GM18861 (cell line): Measurements from ENCODE around the gene TOR3A.
"Not testable (repeated sequence)": the region's sequence is repeated elsewhere in the genome, so short reads cannot be mapped to it uniquely, and the experiment has no call there.

ENCODE experiments used
- ATAC-seq: cut with Tn5 transposase; IDR thresholded peaks from one replicate; pipeline ENCODE4 v1.9.1; 2021; ENCODE audit not compliant: unreplicated experiment

TOR3A gene, protein sequence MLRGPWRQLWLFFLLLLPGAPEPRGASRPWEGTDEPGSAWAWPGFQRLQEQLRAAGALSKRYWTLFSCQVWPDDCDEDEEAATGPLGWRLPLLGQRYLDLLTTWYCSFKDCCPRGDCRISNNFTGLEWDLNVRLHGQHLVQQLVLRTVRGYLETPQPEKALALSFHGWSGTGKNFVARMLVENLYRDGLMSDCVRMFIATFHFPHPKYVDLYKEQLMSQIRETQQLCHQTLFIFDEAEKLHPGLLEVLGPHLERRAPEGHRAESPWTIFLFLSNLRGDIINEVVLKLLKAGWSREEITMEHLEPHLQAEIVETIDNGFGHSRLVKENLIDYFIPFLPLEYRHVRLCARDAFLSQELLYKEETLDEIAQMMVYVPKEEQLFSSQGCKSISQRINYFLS

DNA sequence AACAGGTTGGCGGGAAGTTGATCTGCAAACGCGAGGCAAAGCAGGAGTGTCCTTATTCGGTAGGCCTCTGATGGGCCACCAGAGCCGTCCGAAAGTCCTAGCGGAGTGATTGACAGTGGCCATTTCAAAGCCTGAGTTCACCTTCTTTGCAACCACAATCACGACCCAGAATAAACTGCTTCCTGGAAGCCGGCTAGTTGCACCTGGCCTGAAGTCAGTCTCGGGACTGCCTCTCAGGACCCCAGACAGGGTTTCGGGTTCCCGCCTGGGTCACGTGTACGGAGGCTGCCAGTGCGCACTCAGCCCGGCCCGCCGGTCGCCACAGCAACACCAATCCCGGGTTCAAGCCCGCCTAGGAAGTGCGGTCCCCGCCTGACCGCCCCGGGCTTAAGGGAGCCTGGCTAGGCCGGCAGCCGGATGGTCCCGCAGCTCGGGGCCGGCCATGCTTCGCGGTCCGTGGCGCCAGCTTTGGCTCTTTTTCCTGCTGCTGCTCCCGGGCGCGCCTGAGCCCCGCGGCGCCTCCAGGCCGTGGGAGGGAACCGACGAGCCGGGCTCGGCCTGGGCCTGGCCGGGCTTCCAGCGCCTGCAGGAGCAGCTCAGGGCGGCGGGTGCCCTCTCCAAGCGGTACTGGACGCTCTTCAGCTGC is at the start of gene TOR3A:
TOR3A (plus strand) TSS at position 384 of the 646 bp plus-strand sequence; CDS start at position 443, 59 bp downstream.
- ATAC-seq, result peak; percentile 86

DNA sequence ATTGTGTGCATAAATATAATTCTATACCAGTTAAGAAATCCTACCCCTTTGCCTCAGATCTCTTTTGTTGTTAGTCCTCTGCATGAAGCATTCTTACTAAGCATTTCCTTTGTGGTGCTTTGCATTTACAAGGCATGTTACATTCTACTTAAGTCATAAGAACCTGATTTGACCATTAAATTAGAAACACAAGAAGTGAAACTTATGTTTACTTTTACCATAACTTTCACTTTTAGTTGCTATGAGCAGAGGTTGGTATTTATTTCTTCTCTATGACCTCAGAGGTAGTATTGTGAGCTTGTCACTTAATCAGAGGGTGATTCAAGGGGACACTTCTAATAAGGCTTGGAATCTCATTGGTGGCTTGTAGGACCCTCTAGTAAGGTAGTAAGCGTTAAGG is 47.1 kb upstream of the TOR3A start:
- peak; percentile 81 for ATAC-seq

DNA sequence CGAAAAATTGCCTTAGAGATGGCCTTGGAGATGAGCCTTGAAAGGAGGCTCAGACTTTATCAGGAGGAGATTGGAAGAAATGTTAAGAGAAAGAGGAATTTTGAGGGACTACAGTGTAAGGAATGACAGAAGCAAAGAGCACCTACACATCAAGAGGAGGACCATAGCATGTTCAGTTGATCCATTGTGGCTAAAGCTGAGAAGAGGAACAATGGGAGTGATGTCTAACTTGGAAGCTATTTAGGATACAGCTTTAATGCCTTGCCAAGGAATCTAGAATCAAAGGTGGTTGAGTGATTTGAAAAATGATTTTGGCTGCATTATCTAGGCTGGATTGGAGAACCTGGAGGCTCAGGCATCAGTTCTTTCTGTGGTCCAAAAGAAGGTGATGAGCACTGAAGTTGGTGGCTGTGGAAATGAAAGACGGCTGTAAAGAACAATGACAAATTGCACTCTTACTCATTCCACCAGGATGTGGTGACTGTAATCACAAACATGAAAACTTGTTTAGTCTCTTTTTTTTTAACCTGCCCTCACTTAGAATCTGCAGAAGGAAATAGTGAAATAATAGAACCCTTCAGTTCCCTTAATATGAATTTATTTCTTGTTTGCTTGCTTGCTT is 44.9 kb upstream of the TOR3A start:
- peak; percentile 36 for ATAC-seq

DNA sequence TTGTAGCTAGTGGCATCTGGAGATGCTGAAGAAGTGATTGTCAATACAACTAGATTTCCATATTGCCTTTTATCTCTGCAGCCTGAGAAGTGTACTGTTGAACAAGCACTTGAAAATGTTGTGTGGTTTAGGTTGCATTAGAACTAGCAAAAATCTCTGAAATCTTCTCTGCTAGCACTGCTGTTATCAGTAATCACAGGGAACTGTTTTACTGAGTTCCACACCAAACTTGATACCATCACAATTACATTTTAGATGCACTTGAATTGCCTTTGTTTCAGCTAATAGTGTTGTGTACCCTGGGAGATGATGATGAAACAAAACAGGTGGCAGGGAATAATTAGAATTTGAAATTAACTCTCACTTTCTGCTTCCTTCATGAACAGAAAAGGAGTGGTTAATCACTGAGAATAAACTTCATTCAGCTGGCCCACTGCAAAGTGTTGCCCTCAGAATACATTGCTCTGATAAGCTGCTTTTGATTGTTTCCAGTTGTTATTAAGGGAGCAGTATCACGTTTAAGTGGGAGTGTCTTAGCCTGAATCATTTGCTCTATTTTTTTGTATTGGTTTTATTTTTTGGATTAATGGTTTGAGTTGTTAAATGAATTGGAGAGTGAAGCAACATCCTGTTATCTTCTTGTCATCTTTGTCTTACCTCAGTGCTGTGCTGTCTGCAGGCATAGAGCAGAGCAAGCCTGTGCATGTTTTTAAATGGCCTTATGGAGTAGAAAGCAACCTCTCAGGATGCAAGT is 43.2 kb upstream of the TOR3A start:
- ATAC-seq, result no peak

DNA sequence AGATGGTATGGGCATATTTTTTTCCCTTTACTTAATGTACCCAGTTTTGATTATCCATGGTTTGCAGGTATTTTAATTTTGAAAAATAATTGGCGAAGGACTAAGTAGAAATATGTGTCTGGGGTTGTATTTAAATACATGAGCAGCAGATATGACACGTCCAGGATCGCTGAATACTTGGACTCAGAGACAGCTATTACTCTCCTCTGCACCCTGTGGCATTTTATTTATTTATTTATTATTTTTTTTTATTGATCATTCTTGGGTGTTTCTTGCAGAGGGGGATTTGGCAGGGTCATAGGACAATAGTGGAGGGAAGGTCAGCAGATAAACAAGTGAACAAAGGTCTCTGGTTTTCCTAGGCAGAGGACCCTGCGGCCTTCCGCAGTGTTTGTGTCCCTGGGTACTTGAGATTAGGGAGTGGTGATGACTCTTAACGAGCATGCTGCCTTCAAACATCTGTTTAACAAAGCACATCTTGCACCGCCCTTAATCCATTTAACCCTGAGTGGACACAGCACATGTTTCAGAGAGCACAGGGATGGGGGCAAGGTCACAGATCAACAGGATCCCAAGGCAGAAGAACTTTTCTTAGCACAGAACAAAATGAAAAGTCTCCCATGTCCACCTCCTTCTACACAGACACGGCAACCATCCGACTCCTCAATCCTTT is 42.2 kb upstream of the TOR3A start:
- ATAC-seq, result not testable (repeated sequence)

DNA sequence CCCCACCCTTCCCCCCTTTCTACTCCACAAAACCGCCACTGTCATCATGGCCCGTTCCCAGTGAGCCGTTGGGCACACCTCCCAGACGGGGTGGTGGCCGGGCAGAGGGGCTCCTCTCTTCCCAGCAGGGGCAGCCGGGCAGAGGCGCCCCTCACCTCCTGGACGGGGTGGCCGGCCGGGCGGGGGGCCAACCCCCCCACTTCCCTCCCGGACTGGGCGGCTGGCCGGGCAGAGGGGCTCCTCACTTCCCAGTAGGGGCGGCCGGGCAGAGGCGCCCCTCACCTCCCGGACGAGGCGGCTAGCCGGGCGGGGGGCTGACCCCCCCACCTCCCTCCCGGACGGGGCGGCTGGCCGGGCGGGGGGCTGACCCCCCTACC is 41.7 kb upstream of the TOR3A start:
- ATAC-seq, result not testable (repeated sequence)

DNA sequence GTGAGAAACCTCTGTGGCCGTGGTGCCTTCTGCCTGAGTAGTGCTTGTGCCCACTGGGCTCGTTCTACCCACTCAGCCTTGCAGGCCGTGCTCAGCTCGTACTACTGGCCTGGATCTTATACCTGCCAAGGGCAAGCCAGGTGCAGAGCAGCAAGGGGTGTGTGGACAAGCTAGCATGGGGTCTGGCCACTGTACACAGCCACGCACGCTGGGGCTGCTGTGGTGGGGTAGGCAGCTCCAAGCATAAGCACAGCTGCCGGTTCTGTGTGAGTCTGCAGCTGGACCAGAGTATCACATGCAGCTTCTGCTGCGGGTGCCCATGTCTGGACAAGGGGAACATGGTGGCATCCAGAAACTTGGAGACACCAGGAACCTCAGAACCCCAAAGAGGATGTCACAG is 39.8 kb upstream of the TOR3A start:
- no peak for ATAC-seq

DNA sequence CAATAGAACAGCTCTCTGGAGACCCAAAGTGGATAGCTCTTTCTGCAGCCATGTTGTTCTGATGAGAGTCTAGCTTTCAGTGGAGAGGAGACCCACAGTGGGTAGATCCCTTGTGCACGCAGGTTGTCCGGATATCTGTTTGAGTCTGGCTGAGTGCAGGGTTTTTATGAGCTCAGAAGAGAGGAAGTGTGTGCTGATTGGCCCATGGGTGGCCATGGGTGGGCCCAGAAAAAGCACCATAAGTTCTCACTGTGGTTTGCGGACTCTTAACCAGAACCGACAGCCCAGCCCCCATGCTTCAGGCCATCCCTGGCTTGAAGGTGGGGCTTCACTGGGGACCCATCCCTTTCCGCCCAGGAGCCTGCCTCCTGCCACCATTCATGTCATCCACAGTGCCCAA is 39.2 kb upstream of the TOR3A start:
- no peak for ATAC-seq

DNA sequence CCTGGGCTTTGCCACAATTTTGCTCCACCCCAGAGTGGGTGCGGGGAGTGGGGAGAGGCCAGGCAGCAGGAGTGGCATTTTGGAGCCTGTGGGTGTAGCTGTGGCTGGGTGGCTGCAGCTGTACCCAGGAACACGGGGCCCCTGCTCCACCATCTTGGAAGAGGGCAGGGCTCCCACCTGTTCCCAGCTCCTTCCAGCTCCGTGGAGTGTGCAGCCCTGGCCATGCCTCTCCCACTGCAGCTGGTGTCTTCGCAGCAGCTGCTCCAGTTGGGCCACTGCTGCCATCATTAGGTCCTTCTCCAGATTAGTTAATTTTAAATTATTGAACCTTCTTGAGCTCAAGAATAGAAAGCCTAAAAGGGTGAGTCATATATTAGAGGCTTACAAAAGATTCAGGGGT is 38.6 kb upstream of the TOR3A start:
- no peak for ATAC-seq

DNA sequence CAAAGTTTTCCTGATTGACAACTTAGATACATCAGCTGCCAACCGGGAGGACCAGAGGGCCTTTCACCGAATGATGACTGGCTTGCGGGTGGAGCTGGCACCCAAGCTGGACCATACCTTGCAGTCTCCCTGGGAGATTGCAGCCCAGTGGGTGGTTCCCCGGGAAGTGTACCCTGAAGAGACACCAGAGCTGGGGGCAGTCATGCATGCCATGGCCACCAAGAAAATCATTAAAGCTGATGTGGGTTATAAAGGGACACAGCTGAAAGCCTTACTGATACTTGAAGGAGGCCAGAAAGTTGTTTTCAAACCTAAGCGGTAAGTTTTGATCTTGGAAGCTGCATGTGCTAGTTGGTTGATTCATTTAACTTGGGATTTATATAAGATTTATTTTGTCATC is 38.0 kb upstream of the TOR3A start:
- peak; percentile 48 for ATAC-seq

DNA sequence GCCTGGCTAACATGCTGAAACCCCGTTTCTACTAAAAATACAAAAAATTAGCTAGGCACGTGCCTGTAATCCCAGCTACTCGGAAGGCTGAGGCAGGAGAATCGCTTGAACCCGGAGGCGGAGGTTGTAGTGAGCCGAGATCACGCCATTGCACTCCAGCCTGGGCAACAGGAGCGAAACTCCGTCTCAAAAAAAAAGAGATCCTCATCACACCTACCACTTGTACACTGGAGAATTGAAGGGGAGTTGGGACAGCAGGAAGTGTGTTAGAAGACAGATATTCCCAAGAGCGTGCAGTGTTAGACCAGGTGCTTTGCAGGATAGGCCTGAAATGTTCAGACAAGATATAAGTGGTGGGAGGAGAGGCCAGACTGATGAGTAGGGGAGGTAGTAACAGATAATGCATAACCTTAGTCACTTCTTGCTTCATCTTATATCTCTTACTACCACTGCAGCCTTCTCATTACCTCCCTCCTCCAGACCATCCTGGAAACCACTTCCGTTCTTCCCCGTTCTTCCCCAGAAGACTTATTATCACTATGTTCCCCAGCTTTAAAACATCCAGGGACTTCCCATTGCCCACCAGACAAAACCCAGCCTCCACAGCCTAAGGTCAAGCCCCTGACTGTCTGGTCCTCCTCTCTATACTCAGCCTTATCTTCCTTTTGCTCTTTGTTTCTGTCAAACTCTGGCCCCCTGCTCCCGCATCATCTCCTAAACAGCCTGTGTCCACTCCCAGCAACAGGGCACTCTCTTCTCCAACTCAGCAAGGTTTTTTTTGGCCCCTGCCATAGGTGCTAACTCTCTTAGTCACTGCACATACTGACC is 34.8 kb upstream of the TOR3A start:
- ATAC-seq, result no peak

DNA sequence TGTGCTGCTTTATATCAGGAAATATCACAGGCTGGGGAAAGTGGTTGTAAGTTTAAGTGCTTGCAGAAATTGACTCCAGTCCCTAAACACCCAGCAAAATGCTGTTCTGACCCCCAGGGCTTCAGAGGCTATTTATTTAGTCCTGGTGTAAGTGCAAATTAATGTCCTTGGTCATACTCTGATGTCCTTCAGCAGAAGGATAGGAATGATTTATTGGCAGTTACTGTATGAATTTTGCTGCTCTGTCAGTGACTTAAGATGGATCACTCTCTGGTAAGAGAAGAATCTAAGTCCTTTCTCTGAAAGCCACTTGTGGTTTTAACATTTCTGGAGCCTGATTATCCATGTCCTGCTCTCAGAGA is 34.3 kb upstream of the TOR3A start:
- ATAC-seq, result no peak

DNA sequence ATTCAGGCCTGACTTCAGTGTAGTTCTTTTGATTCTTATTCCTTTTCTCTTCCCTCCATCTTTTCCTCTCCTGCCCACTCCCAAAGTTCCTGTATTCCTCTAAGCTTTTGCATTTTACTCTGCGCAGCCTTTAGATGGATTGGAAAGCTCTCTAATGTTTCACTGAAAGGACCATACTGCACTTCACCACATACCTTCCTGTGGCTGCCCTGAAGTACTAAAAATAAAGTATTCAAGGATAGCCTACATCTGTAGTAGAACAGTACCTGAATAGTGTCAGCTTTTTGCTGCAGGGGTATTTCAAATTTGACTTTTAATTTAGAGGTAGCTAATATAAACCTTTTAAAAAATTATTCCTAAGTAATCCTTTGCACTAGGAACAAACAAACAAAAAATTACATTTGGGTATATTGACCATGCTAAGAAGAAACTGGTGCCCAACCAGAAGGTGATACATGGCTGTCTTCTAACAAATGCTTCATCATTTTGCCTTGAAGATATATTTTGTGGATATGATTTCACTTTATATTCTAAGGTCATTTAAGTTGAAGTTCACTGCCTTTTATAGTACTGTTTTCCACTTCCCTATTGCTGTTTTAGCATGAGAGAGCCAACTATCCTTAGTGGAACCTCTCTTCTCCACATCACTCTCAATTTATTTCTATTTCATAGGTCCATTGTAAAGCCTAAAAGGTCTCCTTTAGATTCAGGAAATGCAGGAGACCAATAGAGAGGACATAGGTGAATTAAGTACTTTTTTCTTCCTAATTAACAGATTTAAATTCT is 33.3 kb upstream of the TOR3A start:
- no peak for ATAC-seq

DNA sequence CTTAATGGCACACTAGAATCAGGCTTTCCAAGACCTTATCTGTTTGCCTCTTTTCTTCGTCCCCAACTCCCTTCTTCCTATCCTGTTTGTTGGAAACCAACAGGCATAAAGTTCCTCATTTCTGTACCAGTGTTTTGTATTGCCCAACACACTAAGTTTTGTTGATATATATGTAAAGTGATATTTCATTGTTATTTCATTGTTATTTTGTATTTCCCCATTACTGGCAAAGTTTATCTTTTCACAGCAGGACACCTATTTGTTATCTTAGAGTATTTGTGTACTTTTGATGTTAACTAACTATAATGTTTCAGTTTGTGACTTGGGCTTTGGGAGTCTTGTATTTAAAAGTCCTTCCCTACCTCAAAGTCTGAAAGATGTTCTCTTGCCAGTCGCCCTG is 29.1 kb upstream of the TOR3A start:
- no peak for ATAC-seq

DNA sequence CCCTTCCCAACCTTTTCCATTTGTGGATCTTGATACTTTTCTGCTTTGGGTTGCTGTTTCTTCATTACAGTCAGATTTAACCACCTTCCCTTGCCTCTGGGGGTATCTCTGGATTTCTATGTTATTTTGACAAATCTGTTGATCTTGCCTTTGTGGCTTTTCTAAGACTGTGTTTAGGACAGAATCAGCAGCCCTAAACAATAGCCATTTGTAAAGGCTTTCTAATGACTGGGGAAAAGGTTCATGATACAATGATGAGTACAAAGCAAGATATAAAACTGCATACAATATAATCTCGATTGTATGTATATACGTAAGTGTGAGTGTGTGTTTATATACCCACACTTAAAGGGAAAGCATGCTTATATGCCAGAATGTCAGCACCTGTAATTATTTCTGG is 28.4 kb upstream of the TOR3A start:
- no peak for ATAC-seq

DNA sequence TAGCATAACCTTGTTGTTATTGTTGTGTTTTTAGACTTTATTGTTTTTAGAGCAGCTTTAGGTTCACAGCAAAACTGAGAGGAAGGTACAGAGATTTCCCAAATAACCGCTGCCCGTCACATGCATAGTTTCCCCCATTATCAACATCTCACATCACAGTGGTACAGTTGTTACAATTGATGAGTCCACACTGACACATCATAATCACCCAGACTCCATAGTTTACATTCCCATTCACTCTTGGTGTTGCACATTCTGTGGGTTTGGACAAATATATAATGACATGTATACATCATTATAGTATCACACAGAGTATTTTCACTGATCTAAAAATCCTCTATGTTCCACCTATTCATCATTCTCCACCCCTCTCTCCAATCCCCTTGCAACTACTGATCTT is 25.9 kb upstream of the TOR3A start:
- no peak for ATAC-seq

DNA sequence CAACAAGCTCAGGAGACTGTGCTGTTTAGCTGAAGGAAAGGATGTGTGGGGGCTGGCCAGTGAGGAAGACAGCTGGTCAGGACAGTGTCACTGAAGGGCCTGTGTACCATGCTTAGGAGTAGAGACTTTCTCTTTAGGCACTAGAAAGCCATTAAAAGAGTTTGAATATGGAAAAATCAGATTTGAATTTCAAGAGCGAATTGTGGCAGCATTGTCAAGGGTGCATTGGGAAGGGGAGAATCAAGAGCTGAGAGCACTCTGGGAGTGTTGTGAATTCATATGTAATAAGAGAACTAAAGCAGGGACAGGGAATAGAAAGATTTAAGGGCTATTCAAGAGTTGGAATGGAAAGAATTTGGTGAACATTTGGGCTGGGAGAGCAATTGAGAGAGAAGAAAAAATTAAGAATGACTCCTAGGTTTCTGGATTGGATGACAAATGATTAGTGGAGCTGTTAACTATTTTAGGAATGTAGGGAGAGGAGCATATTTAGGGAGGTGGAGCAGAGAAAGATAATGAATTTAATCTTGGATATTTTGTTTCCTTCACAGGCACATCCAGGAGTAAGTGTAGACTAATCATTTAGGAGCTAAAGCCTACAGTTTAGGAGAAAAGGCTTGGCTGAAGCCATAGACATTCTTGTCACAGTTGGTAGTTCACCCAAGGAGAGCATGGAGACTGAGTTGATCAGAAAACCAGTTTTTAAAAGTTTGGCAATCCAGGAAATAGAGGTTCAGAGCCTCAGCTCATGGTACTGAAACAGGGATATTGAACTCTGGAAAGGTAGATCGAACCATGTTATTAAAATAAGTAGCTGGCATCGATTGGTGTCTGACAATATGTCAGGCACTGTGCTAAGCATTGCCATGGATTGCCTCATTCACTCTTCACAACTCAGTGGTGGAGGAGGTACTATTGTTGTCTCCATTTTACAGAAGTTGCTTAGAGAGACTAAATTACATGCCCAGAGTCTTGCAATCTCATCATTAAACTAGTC is 23.1 kb upstream of the TOR3A start:
- no peak for ATAC-seq
